Iris pigment epithelial cell (primary cell): Measurements from ENCODE around the gene CDK5RAP3.
"Not testable (repeated sequence)": the region's sequence is repeated elsewhere in the genome, so short reads cannot be mapped to it uniquely, and the experiment has no call there.

Experiments
- DNase-seq: peaks from one replicate; pipeline ENCODE4 v3.0.0-alpha.2; 2011; ENCODE audit warnings: low read depth

CDK5RAP3 gene

DNA sequence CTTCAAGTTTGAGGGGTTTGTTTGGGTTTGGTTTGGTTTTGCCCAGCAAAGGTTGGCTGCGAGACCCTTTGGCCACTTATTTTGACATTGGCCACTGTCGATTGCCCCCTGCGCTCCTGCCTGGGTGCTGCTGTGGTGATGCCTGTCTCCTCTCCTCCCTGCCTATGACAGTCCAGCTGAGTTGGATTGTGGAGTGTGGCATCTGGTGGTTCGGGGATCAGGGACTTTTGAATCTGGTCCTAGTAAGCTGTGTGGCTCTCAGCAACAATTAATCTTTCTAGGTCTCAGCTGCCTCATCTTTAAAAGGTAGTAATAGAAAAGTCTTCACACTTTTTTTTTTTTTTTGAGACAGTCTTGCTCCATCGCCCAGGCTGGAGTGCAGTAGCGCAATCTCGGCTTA is 27.1 kb downstream of the CDK5RAP3 start:
- DNase-seq = no peak

DNA sequence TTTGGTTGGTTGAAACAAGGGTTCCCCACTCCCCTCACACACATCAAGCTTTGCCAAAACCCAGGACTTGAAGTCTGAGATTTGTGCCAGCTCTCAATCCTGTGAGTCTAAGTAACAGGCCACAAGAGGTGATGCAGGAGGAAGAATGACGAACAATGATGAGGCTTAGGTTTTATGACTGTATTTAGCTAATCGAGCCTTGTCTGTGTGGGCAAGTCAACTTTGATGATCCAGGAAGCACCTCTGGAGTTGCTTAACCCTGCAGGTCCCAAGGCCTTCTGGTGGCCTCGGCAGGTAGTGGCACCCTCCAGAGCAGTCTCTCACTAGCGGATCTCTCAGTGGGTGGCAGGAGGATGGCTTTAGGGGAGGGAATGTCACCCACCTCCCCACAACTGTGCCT is 28.7 kb downstream of the CDK5RAP3 start:
- DNase-seq = no peak

DNA sequence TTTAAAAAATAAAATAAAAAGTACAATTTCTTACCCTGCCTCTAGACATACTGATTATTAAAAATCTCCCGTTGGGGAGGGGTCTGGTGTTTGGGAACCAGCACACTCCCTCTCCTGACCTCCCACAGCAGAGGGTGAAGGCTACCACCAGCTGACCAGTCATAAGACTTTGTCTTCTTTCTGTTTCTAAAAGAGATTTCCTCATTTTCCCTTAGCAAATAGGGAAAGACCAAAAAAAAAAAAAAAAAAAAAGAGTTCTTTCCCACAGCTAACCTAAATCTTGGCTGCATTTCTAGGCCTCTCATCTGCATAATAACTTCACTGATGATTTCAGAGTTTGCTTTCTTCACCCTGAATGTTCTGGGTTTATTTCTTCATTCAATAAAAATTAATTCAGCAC is 30.3 kb downstream of the CDK5RAP3 start:
- no peak for DNase-seq

DNA sequence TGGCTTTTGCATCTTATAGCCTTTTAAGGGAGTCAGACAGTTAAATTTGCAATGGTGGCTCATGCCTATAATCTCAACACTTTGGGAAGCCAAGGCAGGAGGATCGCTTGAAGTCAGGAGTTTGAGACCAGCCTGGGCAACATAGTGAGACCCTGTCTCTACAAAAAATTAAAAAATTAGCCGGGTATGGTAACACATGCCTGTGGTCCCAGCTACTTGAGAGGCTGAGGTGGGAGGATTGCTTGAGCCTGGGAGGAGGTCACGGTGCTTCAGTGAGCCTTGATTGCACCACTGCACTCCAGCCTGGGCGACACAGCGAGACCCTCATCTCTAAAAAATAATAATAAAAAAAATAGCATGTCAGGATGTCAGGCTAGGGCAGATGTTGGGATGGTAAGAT is 30.7 kb downstream of the CDK5RAP3 start:
- not testable (repeated sequence) for DNase-seq

DNA sequence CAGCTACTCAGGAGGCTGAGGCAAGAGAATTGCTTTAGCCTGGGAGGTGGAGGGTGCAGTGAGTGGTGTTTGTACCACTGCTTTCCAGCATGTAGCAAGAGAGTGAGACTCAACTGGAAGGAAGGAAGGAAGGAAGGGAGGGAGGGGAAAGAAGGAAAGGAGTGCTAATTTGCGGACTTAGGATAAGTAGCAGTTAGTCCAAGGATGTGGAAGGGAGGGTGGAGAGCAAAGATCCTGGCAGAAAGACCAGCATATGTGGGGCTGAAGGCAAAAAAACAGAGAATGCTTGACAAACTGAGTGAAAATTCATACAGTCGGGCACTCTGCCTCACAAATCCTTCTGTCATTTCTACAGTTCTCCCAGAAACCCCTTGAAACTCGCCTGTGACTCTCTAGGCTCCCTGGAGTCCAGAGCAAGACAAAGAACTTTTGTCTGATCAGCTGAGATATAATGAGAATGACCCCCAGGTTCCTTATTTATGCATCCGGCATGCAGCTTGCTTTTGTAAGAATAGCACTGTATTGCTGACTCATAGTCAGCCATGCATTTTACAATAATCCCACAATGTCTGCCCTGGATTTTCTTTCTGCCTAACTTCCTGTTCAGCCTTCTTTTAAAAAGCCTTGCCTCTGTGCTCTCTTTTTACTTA is 31.5 kb downstream of the CDK5RAP3 start:
- peak; percentile 86 for DNase-seq

DNA sequence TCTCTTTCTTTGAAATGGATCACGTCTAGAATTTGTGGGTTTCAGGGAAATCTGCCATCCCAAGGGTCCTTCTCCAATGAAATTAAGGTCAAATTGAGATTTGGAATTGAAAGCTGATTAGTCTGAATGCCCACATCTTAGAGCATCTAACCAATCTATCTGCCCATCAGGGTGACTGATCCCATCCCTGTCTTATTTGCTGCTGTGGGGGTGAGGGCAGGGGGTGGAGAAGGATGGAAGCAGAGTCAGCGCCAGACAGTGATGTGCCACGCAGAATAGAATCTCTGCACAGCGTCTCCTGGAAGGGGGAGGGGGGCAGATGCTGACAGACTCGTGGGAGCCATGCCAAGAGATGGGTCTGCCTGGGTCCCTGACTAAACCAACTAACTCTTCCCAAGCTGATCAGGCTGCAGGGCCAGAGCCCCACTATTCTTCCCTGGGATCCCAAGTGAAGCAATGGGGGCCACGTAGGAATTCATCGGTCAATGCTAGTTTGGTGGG is 32.1 kb downstream of the CDK5RAP3 start:
- peak; percentile 40 for DNase-seq

DNA sequence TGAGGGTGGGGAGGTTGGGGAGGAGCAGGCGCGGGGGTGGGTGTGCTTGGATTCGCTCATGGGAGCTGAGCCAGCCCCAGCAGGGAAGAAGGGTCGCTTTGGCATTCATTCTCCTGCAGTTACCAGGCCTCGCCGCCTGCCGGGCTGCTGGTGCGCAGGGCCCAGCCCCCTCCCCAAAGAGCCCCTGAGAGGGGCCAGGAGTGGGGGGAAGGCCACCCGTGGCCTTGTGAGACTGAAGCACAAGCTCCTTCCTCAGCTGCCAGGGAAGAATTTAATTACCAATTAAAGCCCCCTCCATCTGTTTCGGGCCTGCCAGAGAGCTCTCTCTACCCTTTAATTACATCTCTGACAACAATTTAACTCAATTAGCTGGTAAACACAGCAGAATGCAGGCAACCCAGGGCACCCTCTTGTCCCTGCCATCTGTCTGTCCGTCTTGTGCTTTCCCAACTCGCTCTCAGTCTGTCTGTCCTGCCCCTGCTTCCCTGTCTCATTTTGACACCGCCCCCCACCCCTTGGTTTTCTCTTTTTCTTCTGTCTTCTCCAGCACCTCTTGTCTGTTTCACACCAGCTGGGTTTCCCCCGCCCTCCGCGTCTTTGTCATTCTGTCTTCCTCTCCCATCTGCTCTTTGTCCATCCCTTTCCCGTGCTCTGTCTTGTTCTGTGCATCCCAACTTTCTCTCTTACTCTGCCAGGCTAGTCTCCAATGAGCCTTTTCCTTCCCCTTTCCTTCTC is 32.7 kb downstream of the CDK5RAP3 start:
- DNase-seq = no peak

DNA sequence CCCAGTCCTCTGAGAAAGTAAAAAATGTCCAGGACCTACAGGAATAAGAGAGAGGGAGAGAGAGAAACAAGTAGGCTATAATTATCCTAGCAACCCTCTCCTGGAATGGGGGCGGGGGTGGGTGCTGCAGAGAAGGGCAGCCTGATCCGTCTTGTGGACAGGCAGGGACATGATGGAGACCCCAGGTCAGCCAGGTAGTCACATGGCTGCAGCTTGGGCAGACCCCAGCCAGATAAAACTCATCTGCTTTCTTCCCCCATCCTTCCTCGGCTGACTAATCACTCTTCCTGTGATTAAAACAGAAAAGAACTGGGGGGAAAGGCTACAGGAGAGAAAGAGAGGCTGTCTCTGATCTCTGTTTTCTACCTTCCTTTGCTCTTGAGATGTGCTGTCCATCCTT is 34.1 kb downstream of the CDK5RAP3 start:
- no peak for DNase-seq

DNA sequence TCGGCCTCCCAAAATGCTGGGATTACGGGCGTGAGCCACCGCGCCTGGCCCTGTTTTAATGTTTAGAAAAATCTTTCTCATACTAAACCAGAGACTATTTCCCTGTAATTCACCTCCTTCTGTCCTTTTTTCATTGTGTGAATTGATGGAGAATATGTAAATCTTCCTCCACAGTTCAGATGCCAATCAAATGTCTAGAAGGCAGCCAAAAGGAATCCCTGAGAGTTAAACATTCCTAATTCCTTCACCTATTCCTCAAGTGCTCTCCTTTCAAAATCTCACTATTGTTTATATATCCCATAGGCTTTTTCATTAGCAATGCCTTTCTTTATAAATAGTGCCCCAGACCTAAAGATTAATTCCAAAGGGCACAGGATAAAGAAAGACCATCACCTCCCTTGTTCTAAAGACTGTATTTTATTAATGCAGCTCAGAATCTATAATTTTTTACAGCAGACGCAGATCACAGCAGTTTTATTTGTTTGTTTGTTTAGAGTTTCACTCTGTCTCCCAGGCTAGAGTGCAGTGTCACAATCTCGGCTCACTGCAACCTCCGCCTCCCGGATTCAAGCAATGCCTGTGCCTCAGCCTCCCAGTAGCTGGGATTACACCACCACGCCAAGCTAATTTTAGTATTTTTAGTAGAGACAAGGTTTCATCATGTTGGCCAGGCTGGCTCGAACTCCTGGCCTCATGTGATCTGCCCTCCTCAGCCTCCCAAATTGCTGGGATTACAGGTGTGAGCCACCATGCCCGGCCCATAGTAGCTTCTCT is 36.2 kb downstream of the CDK5RAP3 start:
- DNase-seq = no peak

DNA sequence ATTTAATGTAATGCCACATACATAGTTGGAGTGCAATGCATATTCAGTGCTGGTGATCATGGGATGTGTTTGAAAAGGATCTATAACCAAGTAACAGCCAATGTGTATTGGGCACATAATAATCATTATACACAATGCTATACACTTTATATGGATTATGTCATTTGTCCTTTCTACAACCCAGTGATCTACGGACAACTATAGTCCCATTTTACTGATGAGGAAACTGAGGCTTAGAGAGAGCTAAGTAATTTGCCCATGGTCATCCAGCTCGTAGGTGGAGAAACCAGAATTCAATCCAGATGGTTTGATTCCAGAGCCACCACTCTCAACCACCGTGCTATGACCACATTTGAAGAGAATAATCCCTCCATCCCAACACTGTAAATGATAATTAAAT is 39.3 kb downstream of the CDK5RAP3 start:
- DNase-seq = no peak

DNA sequence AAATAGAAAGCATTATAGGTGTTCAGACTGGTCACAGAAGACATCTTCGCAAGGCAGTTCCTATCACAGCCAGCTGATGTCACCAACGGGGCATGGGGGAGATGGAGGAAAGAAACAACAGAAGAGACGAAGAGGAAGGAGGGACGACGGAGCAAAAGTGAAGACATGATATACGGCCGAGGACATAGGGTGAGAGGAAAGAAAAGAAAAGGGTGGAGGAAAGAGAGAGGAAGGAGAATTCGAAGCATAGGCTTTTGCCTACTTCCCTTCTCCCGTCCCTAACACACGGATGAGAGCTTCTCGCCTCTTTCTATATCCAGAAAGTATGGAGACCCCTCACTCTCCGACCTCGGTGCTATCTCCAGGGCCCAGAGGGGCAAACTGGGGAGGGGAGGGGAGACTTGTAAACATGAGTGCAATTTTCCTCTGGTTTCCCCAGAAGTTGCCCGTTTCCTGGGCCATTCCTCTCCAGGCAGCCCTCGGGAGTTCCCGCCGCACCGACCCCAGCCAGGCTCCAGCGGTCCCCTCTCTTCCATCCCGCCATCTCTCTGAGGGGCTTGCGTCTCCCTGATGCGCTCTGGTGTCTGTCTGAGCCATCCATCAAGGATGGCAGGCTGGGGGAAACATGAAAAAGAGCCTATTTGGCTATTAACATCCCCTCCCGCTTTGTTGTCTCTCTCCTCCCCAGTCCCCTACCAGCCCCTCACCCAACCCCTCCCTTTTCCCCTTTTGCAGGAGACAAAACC is 40.7 kb downstream of the CDK5RAP3 start:
- no peak for DNase-seq

DNA sequence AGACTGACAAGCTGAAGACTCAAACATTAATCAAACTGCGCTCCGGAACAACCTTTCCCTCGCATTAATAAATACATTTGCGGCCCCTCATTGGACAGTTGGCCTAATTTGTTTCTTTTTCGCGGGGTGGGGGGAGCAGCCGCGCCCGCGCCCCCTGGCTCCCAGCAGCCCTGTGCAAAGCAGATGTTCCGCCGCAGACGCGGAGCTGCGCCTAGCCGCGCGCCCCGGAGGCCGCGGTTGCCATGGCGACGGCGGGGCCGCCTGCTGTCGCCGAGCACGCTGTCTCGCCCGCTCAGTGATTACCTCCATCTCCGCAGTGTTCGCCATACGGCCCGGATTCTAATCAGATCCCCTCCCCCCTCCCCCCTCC is 41.2 kb downstream of the CDK5RAP3 start:
- no peak for DNase-seq

DNA sequence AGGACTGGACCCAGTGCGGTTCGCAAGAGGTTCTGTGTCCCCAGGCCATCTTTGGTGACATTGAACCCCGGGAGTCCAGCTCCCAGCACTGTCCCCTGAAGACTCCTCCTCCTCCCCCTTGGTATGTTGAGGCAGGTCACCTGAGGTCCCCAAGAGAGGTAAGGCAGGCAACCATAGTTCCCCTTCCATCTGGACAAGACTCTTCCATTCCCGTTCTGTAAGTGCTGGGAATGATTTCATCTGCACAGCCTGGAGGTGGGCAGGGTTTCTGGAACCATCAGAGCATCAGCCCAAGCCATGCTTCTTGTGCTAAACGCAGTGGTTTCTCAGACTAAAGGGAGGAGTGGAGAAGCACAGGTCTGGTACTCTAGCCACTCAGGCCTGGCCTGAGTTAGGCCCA is 41.7 kb downstream of the CDK5RAP3 start:
- no peak for DNase-seq

DNA sequence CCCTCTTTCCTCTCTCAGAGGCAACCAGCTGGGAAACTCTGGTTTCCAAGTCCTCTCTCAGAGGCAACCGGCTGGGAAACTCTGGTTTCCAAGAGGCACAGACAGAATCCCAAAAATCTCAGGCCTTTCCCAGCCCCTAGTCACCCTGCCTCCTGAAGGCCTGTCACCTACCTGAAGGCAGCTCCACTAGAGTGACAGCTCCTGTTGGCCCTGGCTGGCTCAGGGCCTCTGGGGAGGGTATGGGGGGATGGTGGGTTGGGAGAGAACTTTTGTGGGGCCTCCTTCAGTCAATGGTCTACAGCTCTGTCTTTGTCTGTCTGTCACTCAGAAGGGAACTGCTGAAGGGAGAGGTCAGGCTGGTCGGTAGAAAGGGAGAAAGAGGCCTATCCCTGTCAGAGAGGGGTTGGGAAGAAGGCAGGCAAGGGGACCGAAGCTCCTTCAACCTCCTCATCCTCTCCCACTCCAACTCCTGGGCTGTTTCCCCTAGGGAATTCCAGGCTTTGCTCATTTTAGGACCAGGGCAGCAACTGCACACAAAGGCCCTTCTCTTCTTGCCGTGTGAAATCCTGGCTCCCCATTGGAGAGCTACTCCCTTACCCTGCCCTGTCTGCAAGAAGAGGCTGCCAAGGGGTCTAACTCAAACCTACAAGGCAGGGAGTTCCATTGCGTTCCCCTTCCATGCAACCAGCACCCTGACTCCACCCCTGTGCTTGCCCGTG is 43.1 kb downstream of the CDK5RAP3 start:
- no peak for DNase-seq

DNA sequence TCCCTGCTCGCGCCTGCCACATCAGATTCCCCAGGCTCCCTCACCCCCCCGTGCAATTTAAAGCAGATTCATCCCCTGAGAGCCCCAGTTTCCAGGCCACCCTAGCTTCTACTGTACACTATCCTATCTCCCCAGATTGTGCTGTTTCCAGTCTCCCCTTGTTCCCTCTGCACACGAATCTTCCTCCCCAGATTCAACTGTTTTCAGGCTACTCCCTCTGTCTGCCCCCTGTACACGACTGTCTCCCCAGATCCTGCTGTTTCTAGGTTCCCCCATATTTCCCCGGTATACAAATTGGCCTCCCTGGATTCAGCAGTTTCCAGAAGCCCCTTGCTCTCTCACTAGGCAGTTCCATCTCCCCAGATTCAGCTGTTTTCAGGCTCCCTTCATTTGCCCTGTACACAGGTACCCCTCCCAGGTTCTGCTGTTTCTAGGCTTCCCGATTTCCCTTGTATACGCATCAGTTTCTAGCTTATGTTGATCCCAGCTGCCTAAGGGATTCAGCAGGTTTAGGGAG is 43.7 kb downstream of the CDK5RAP3 start:
- DNase-seq = no peak

DNA sequence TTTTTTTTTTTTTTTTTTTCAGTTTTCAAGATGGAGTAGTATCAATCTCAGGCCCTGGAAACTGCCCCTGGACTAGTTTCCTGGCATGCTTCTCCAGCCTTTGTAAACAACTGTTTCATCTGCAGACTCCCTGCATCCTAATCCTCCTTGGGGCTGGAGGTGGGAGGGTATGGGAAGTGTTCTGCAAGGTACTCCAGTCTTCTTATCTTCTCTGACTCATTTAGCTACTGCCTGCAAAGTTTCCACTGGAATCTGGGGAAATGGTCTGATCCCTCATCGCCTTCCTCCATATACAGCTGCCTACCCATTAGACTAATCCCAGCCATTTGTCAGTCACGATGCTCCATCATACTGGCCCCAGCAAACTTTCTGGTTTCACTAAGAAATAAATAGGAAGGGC is 45.2 kb downstream of the CDK5RAP3 start:
- peak; percentile 47 for DNase-seq

DNA sequence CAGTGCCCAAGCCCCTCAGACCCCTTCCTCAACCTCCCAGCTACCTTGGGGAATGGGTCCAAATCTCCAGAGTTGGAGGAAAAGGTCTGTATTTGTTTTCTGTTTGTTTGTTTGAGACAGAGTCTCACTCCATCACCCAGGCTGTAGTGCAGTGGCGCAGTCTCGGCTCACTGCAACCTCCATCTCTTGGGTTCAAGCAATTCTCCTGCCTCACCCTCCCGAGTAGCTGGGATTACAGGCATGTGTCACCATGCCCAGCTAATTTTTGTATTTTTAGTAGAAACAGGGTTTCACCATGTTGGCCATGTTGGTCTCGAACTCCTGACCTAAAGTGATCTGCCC is 46.9 kb downstream of the CDK5RAP3 start:
- DNase-seq = not testable (repeated sequence)

DNA sequence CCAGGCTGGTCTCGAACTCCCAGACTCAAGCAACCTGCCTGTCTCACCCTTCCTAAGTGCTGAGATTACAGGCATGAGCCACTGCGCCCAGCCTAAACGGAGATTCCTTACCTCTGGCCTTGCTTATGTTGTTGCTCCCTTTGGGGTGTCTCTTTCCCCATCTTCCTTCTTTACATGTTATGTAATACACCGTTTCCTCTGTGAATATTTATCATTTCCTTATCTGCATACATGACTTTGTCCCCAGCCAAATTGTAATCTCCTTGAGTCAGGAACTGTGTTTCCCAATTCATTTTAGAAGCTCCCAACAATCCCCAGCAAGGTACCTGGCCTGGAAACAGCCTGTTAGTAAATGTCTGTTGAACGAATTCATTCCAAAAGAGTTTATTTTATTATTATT is 51.0 kb downstream of the CDK5RAP3 start:
- DNase-seq = no peak

DNA sequence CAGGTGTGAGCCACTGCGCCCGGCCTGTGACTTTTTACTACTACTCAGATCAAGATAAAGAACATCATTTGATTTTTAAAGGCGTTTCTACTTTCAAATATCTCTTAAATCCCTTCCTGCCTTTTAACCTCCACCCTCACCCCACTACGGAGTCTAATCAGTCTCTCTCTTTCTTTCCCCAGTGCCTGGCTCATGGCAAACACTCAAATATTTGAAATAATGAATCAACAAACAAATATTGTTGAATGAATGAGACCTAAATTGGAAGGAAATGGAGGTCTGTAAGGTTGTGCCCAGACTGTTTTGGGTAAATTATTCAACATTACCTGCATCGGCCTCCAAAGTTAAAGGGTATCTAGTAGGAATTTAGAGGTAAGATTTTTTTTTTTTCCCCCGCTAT is 52.0 kb downstream of the CDK5RAP3 start:
- no peak for DNase-seq

DNA sequence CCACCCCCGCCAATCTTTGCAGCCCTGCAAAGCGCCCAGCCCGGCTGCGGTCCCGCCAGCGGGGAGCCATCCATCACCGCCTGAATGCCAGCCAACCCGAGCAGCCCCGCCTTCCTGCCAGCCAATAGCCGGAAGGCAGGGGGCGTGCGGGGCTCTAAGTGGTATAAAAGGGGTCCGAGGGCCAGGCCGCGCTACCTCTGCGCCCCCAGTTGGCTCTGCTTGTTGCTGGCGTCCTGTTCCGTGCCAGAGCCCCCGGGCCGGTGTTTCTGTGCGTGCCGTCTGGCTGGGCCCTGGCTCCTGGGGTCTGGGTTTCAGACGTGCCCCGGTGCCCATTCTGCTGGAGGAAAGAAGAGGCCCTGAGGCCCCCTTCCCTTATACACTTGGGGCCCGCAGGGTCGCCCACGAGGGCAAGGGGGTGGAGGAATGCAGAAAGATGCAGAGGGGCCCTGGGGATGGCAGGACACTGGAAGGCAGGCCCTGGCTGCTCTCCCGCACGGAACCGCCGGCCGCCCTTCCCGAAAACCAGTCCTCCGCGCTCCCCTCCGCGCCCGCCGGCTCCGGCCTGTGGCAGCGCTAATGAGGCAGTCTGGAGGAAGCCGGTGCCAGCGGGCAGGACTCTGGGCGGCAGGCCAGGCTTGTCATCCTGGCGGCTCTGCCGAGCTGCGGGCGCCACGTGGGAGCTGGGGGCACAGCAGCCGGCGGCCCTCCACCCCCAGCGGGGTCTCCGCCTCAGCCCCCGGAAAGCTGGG is 52.7 kb downstream of the CDK5RAP3 start:
- no peak for DNase-seq
